Stimulated activated CD8-positive, alpha-beta memory T cell treated with anti-CD3 and anti-CD28 coated beads, Interleukin-2, amount 100 ng/mL, for 1 hour (primary cell): ENCODE data around the gene SAP30.
A peak's percentile ranks its signal among the peaks of the same experiment; 100 is the strongest.

Experiments
- DNase-seq, 2 donors: peaks; one replicate each; pipeline ENCODE4 v3.0.0-alpha.2; 2020; ENCODE audit warnings: low read depth in 2 of 2

Gene SAP30, protein sequence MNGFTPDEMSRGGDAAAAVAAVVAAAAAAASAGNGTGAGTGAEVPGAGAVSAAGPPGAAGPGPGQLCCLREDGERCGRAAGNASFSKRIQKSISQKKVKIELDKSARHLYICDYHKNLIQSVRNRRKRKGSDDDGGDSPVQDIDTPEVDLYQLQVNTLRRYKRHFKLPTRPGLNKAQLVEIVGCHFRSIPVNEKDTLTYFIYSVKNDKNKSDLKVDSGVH

DNA sequence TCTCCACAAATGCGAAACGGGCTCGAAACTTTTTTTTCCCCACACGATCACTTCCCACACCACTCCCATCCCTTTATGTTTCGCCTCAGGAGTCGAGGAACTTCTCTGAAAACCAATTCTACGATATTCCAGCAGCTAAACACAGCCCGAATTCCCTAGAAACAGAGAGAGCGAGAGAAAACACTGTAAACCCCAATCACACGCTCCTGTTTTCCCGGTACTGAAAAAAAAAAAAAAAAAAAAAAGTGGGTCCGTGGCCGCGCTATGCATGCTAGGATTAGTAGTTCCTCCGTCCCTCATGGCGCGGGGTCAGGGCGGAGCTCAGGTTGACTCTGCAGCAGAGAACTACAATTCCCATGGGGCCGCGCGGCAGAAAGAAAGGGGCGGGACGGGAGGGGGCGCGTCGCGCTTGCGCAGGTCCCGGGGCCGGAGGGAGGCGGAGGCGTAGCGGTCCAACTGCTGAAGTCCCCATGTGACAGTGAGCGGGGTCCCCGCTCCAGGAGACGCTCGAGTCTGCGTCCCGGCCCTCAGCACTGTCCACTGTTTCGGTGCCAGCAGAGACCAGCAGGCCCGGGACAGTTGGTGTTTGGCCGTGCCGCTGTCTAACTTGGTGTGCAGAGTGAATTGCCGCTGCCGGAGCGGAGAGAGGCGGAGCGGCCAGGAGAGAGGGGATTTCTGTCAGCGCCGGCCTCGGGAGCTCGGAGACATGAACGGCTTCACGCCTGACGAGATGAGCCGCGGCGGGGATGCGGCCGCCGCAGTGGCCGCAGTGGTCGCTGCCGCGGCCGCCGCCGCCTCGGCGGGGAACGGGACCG, at the start of gene SAP30:
Gene SAP30 (plus strand): TSS at position 478 of the 815 bp plus-strand sequence. CDS start 229 bp downstream, at position 707.
- peak; percentile 96 to 98 for DNase-seq

DNA sequence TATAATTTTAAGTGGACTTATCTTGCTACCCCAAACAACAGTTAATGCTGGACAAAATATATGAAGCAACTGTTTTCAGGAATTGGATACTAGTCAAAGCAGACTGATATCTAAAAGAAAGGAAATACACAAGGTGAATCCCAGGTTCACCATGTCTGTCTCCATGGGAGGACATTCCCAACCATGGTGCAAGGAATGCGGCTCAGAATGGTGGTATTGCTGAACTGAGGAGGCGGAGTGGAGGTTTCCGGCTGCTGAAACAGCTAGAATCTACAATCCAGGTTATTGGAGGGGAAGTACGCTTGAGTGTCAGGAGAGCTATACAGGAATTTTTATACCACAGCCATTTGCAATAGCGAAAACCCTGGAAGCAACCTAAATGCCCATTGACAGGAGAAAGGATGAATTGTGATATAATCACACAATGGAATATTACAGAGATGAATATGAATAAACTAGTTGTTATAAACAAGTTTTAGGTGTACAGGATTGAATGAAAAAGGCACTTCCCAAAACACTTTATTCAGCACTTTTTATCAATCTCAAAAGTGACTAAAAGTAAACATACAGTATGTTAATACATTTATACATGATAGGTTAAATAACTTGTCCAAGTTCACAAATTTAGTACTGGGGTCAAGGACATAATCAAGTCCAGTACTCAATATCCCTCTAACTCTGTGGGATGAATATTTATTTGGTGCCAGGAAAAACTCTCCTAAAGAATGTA, 45.6 kb upstream of the SAP30 start:
- DNase-seq = no peak

DNA sequence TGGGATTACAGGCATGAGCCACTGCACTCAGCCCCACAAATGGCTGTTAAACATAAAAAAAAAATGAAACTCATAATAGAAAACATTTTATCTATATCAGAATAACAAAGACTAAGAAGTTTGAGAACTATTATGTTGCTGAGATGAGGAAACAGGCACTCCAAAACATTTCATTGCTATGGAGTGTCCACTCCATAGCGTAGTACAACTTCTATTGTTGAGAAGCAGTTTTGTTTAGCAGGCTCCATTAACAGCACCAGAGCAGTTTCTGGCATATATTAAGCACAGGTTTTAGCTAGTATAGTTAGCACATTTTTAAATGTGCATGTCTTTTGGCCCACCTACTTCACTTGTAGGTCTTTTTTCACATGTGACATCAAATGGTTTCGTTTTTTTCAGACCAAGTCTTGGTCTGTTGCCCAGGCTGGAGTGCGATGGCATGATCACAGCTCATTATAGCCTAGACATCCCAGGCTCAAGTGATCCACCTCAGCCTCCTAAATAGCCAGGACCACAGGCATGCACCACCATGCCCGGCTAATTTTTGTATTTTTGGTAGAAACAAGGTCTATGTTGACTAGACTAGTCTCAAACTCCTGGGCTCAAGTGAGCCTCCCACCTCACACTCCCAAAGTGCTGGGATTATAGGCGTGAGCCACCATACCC, 42.4 kb upstream of the SAP30 start:
- DNase-seq = no peak

DNA sequence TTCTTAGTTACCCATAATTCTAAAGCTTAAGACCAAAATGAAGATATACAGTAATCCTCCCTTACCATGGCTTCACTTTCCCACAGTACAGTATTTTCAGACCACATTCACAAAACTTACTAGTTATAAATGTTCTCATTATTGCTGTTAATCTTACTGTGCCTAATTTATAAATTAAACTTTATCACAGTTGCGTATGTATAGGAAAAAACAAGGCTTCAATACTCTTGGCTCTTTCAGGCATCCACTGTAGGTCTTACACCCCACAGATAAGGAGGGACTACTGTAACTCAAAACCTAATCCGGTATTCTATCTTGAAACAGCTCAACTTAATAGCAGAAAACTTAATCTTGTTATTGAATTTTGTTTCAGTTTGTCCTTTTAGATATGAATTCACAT, 40.2 kb upstream of the SAP30 start:
- no peak for DNase-seq

DNA sequence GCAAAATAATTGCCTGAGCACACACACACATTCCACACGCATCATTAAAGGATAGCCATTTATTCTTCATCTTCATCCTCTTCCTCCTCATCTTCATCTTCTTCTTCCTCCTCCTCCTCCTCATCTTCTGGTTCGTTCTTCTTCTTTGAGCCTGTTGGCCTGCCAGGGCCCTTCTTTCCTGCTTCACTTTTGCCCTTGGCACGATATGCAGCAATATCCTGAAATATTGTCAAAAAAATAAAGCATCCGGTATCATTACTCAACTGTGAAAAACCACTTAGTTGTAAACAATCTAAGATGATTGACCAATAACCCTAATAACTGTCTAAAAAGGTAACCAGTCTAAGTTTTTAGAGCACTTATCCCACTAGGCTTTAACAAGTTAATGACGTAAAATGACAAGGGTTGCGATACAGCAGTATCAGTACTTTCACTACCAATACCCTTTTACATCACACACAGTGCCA, 38.7 kb upstream of the SAP30 start:
- DNase-seq = no peak

DNA sequence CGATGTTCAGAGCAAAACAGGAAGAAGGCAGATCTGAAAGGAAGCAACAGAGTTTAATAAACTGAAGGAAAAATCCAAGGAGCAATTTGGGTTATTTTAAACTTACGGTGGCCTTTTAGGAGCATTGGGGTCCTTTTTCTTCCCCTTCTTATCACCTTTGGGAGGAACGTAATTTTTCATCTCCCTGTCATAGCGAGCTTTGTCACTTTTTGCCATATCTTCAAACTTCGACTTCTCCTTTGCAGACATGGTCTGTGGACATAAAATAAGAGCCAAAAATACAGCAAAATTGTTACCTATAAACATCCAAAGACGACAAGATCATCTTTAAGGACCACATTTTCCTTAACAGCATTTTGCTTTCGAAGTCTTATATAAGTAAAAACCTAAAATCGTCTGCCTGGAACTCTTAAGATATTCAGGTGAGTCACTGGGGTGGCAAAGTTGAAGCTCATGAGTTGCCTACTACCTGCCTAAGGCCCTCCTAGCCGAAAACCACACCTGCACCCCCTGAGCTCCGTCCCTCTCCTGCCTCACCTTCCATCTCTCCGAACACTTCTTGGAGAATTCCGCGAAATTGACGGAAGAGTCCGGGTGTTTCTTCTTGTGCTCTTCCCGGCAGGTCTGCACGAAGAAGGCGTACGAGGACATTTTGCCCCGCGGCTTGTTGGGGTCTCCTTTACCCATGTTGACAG, 37.6 kb upstream of the SAP30 start:
- no peak for DNase-seq

DNA sequence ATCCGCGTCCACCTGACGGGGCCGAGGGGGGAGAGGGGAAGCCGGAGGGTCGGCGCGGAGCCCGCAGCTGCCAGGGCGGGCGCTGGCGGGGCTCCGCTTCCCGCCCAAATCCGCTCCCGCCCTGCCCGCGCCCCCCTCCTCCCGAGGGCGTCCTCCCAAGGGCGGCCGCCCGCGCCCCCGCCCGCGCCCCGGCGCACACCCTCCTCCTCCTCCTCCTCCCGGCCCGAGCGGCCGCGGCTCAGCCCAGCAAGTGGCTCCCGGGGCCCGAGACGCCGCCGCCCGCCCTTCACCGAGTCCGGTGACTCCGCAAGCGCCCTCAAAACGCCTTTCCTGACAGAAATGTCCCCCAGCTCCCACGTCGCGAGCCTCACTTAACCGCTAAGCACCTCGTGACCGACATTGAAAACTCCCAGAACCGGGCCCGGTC, 37.1 kb upstream of the SAP30 start:
- DNase-seq = peak; percentile 6 to 23

DNA sequence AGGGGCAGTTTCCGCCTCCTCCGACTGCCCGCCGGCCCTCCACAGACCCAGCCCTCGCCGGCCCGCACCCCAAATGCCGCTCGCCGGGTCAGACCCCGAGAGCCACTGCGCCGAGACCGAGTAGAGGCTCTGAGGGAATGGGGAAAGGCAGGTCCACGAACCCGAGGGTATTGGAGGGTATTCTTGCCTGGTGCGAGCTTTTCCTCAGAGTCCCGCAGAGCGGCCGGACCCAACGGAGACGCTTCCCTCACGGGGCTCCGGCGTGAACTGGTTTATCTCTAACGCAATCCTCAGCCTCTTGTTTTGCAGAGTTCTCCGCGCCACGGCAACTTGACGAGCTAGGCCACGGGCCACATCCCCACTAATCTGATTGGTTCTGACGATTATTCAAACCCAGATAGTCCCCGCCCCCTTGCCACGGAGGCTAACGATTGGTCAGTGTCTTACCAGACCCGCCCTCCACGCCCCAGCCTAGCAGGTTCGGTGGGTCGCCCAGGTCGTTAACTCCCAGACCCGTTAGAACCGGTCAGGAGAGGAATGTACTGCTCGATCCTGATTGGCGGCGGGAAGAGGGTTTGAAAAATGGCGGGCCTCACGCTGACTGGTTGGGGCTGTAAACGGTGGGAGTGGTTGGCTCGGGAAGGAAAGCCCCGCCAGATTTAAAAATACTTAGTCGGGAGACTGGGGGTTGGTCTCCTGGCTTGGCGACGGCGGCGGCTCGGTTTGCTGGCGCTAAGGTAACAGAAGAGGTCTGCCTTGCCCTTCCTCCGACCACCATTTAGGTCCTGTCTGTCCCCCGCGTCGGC, 36.5 kb upstream of the SAP30 start, which contains the start of gene HMGB2:
Gene HMGB2 (minus strand): TSS at position 274 of the 806 bp plus-strand sequence. CDS start 709 bp downstream, outside the sequence.
- peak; percentile 98 to 100 for DNase-seq

DNA sequence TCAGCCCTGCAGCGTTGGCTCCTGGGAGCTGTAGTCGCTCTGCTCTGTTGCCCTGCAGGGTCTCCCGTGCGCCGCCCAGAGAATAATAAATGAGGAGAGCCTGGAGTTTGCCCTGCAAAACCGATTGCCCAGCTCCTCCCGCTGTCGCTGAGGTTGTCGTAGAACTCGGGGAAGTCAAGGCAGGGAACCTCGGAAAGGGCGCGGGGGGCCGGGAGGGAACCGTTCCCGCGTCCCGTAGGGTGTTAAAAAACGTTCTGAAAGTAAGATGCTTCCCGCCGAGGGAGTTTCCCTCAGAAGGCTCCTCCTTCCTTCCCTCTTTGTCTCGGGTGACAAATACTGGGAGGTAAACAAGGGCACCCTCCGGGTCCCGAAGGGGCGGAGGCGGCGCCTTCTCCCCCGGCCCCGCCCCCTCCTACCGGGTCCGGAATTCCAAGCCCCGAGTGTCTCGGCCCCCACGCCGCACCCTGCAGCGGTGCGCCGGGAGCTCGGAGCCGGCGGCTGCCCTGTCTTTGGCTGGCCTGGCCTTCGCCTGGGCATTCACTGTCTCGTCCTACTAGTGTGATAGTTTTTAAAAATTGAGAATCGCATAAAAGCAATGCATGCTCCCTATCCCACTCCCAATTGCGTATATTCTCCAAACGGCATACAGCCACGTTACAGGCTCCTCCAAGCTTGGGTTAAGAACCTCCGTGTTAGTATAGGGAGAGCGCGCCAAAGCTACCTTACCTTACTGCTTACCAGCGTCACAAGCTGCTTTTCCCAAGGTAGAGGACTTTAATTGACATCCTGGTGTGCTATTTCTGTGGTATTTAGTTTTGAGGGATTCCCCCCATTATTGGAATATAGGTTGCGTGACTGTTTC, 35.6 kb upstream of the SAP30 start:
- DNase-seq = peak in 1 of 2 donors; percentile 3

DNA sequence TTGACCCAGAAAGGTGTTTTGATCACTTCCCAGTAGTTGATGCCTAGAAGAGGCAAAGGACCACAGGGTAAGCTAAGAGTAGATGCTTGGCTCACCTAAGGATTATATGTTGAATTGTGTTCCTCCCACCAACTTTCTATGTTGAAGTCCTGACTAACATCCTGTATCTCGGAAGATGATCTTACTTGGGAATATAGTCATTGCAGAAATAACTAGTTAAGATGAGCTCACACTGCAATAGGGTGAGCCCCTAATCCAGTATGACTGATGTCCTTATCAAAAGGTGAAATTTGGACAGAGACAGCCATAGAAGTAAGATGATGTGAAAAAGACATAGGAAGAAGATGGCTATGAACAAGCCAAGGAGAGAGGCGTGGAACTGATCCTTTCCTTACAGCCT, 33.3 kb upstream of the SAP30 start:
- DNase-seq = no peak

DNA sequence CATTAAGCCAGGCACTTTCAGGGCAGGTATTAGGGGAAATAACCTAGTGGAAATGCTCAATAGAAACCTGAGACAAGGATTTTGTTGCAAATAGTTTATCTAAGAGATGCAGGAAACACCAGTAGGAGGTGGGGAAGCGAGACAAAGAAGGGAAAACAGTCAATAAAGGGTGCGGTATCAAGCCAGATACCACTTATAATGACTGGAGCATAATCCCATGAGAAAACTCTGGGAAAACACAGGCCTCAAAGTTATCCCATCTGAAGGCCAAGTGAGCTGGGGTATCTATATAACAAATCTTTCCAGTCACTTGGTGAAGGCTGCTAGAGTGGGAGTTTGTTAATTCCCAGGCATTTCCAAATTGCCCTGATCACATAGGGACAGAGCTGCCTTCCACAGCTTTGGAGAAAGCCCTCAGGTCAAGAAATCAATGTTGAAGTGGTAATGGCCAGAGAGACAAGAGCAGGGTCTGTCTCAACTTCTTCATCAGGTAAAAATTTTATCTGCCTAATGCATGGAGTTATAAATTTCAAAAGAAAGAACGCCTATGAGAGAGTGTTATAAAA, 26.8 kb upstream of the SAP30 start:
- DNase-seq = no peak

DNA sequence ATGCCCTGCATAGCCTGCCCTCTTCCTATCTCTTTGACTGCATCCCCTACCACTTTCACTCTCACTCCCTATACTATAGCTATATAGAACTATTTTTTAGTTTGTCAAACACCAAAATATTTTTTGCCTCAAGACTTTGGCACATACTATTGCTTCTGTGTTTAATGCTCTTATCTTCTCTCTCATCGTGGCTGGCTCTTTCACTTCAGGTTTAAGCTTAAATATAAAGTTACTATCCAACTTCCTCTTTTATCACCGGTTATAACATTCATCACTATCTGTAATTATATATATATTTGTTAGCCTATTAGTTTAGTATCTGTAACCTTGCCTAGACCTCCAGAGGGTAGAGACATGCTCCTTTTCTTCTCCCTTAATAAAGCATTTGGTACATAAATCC, 25.1 kb upstream of the SAP30 start:
- DNase-seq = no peak

DNA sequence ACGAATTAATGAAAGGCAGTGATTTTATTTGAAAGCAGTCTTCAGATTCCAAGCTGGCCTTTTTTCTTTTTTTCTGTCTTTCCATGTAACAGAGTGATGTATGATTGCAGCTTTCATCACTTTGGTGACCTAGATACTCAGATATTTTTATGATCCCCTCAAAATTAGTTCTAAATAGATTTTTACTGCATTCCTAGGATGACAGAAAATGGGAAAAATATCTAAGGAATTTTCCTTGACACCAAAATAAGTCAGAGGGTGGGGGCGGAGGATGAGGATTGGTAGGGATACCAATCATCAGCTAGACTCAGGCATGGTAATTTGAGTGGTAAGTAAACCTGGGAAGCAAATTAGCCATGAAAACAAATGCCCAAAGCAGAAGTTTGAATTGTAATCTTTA, 24.7 kb upstream of the SAP30 start:
- DNase-seq = no peak

DNA sequence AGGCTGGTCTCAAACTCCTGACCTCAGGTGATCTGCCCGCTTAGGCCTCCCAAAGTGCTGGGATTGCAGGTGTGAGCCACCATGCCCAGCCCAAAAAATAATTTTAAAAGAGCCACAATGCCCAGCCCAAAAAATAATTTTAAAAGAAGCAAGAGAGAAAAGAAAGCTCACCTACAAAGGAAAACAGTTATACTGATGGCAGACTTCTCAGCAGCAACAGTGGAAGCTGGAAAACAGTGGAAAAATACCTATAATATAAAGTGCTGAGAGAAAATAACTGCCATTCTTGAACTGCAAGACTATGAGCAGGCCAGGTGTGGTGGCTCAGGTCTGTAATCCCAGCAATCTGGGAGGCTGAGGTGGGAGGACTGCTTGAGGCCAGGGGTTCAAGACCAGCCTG, 23.3 kb upstream of the SAP30 start:
- no peak for DNase-seq

DNA sequence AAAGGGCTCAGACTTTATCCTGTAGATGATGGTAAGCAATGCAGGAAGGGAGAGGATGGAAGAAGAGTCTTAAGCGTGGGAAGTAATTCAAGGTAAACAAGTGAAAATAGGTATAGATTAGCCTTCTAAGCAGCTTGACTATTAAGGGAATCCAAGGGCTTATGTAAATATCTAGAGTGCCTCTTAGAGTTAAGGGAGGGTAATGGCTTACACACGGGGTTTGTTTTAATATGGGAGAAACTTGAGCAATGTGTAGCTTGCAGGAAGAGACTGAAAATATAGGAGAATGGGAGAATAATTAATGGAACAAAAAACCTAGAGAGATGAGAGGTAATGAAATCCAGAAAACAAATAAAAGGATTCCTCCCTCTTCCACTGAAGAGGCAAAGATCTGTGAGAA, 12.8 kb upstream of the SAP30 start:
- no peak for DNase-seq

DNA sequence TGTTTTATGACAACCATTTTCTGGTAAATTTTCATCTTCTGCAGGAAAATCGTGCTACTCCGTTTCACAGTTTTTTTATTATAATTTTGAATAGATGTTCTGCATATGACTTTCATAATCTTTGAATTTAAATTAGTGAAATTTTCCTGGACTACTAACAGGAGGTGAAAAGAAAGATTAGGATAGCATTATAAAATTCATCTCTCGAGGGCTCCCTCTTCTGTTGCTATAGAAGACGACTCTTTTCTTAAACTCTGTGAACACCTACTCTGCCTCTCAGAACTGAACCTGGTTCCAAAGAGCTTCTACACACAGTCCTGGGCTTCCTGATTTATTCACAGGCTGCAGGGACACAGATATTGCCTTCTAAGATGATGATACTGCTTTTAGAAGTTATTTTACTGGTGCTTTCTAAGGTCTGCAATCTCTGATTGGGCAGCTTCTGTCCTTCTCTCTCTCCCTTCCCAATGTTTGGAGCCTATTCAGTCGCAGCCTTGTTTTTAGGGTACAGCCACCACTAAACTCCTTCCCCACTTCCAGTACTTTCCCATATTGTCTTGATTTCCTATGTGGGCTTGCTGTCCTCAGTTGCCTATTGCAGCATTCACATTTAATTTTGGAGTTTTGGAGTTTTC, 10.1 kb upstream of the SAP30 start:
- no peak for DNase-seq

DNA sequence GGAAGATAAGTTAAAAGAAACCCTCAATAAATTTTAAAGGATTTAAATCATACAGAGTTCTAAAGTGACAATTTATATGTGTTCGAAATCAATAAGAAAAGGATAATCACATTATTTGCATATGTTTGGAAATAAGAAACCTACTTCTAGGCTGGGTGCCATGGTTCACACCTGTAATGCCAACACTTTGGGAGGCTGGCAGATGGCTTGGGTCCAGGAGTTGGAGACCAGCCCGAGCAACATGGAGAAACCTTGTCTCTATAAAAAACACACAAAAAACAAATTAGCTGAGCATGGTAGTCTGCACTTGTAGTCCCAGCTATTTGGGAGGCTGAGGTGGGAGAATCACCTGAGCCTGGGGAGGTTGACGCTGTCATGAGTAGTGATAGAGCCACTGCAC, 8.1 kb upstream of the SAP30 start:
- DNase-seq = no peak

DNA sequence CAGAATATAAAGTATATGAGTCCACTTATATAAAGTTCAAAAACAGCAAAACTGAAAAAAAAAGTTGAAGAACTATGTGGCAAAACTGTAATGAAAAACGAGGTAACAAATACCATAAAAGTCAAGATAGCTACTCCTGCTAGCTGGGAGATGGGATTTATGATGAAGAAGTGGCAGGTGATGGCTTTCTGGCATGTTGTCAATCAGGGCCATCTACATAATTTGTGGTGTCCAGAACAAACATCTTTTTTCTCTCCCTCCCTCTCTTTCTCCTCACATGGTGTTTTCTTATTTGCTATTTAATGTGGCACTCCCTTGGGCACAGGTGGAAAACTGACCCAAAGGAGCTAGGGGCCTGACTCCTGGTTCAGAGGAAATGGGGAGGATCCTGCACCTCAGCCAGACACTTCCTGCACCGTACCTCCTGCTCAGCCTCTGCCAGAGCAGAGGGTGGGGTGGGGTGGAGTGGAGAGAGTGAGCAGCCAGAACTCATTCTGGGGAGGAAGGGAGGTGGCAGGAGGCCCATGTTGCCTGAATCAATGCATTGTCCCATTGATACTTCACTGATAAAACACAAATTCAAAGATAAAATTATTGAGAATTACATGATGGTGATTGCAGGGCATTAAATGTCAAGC, 5.3 kb upstream of the SAP30 start:
- DNase-seq = no peak
